OCI-LY7 (cell line): ENCODE results near the gene GPRIN3.

ENCODE experiments used
- EZH2phosphoT487 ChIP-seq: fragments of 200-600 bp; sonication (generic); IDR thresholded peaks from 2 replicates; pipeline ENCODE4 v1.6.1; 2018; ENCODE audit warnings: low read depth, borderline replicate concordance, mild to moderate bottlenecking, mixed run types, antibody characterized with exemption, low read length, moderate library complexity, mixed read lengths
- TF ChIP-seq, protein P1 (sequence below): fragments of 200-600 bp; sonication (generic); conservative IDR thresholded peaks from 2 replicates; pipeline ENCODE4 v1.5.1; 2014; ENCODE audit warnings: mild to moderate bottlenecking, antibody characterized with exemption, low read length, moderate library complexity, mixed read lengths

DNA sequence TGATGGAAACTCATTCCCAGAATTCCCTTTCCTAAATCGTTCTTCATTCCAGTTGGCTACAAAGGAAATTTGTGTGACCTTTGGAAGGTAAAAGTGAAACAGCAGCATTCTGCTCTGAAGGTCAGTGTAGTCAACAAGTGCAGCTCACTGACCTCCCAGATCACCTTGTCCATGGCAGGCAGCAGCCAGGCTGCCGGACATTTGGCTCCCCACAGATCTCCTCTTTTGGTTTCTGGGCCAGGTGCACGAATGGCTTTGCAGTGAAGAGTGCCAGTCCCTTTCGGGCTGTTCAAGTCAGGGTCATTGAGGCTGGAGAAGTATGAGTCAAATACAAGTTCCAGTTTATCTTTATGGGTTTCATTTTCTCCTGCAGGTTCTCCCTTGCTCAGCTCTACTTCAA lies 14.3 kb downstream of the GPRIN3 start:
- TF ChIP-seq, protein P1, sequence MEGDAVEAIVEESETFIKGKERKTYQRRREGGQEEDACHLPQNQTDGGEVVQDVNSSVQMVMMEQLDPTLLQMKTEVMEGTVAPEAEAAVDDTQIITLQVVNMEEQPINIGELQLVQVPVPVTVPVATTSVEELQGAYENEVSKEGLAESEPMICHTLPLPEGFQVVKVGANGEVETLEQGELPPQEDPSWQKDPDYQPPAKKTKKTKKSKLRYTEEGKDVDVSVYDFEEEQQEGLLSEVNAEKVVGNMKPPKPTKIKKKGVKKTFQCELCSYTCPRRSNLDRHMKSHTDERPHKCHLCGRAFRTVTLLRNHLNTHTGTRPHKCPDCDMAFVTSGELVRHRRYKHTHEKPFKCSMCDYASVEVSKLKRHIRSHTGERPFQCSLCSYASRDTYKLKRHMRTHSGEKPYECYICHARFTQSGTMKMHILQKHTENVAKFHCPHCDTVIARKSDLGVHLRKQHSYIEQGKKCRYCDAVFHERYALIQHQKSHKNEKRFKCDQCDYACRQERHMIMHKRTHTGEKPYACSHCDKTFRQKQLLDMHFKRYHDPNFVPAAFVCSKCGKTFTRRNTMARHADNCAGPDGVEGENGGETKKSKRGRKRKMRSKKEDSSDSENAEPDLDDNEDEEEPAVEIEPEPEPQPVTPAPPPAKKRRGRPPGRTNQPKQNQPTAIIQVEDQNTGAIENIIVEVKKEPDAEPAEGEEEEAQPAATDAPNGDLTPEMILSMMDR, result no peak
- no peak for TF ChIP-seq EZH2phosphoT487
